Measurements from ENCODE around the gene MYO16.

DNA sequence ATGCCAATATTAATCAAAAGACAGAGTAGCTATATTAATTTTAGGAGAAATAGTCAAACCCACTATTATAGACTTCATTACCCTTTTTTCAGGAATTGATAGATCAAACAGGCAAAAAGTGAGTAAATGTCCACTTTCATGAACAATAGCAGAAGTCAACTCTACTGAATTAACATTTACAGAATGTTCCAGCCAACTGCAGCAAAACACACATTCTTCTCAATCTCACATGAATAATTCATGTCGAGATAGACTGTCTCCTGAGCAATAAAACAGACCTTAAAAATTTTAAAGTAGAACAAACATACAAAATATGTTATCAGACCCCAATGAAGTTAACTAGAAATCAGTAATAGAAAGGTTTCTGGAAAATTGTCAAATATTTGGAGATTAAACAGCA is 118.4 kb downstream of the MYO16 start:
- TF ChIP-seq EZH2phosphoT487 (IDR thresholded peaks at IDR 0.05; ENCODE audit: low read depth, severe bottlenecking, unreplicated experiment), result no peak
- no peak for TF ChIP-seq CTCF (IDR thresholded peaks at IDR 0.05; ENCODE audit: poor library complexity)
- TF ChIP-seq EZH2 (IDR thresholded peaks at IDR 0.05; ENCODE audit: borderline replicate concordance), result no peak

Data from hepatocyte (in vitro differentiated cells).